ENCODE measurements around the gene RANBP1. TPM values are rescaled to one million over a fixed set of nuclear protein-coding genes. Genes with fewer than 3 reads are reported as not detected.

The RANBP1 gene
- total and polyA plus RNA-seq, 9 of the 15 experiments (the other 6 are each of a cell fraction or from before 2014, with no cell fraction given): 162 to 2,891 (median 1,289) TPM

DNA sequence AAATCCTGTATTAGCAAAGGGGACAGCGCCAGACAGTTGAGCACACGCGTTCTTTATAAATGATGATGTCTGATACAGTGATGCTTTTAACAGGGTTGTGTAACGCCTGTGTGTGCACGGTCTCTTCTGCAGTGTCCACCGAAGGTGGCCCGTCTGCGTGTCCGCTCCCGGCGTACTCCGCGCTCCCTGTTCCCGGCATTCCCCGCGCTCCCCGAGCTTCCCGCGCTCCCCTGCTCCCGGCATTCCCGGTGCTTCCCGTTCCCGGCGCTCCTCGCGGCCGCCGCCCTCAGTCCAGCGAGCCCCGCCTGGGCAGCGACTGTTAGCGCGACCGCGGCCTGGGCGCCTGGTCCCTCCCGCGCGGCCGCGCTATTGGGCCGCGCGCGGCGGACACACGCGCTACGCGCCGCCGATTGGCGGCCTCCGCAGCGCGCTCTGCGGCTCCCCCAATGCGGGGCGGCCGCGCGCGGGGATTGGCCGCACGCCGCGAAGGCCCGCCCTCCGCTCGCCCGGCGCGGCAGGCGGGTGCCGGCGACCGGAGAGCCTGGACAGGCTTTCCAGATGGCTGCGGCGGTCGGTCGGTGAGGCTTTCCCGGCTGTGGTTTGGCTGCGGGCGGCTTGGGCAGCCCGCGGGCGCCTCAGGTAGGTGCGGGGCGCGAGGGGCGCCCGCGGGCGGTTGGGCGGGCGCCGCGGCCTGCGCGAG lies 36.0 kb upstream of the RANBP1 start, which contains the start of gene DGCR8 (continued):
- no peak for TF ChIP-seq HNRNPK (IDR thresholded peaks at IDR 0.05; ENCODE audit: low read depth, low read length, poor library complexity, severe bottlenecking)
- no peak for TF ChIP-seq MCM7 (IDR thresholded peaks at IDR 0.05)
- TF ChIP-seq, protein P1, sequence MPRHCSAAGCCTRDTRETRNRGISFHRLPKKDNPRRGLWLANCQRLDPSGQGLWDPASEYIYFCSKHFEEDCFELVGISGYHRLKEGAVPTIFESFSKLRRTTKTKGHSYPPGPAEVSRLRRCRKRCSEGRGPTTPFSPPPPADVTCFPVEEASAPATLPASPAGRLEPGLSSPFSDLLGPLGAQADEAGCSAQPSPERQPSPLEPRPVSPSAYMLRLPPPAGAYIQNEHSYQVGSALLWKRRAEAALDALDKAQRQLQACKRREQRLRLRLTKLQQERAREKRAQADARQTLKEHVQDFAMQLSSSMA (CRISPR knock-in tag; IDR thresholded peaks at IDR 0.05): no peak
- TF ChIP-seq ZBTB7A (IDR thresholded peaks at IDR 0.05; ENCODE audit: borderline replicate concordance, control insufficient read depth, low read depth, low read length): no peak
- TF ChIP-seq NRF1 (conservative IDR thresholded peaks at IDR 0.05 in 1 of 2, IDR thresholded peaks at IDR 0.05 in 1 of 2): no peak

DNA sequence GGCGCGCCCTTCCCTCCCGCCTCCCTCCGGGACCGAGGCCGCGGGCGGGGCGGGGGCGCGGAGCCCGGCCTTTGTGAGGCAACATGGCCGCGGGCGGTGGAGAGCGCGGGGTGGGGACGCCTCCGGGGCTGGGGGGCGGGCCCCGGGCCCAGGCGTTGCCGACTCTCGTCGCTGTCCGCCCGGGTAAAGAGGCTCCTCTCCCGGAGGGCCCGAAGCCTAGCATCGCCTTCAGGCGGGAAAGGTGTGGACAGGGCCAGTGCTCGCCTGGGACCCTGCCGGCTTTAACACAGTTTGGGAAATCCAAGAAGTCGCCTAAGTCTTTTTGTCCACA lies 35.5 kb upstream of the RANBP1 start:
- Histone ChIP-seq H4K20me1 (replicated peaks; ENCODE audit: control insufficient read depth, insufficient read depth, low read length) (peaks cover 33% of the 10 kb centered on the region), H3K4me2 (ENCODE audit: insufficient read depth, low read length) (peak overlapping the region; percentile 95), H2AFZ (ENCODE audit: low read depth, low read length) (peak overlapping the region; percentile 25), H3K27ac (ENCODE audit: extremely low read depth, low read depth, low read length) (peak overlapping the region; percentile 78), H3K4me1 (replicated peaks in 1 of 2; ENCODE audit: control insufficient read depth in 2 of 2, insufficient read depth in 2 of 2, low read length in 2 of 2) (peaks cover 51 to 71% of the 10 kb centered on the region in 2 experiments), H3K9ac (ENCODE audit: insufficient read depth in 1 of 2, low read depth in 2 of 2, low read length in 2 of 2) (peak overlapping the region; percentile 85 to 96), H3K4me3 (peak overlapping the region; percentile 67), H3K79me2 (ENCODE audit: control insufficient read depth, insufficient read depth, low read length) (peaks cover 55% of the 10 kb centered on the region), H3K9me3 (replicated peaks; ENCODE audit: control insufficient read depth, insufficient read depth, low read depth, low read length) (no peaks in the 10 kb centered on the region), H3K27me3 (ENCODE audit: control insufficient read depth in 2 of 2, insufficient read depth in 2 of 2, low read length in 2 of 2) (no peaks in the 10 kb centered on the region), H3K36me3 (ENCODE audit: control insufficient read depth, insufficient read depth, low read length) (peaks cover 39% of the 10 kb centered on the region), H3K9me1 (ENCODE audit: control insufficient read depth, insufficient read depth, low read length) (peaks cover 16% of the 10 kb centered on the region)
- DNase-seq (ENCODE audit: extremely low read depth in 1 of 4, low spot score in 3 of 4) (peak; percentile 96 to 100 (median 99)), ATAC-seq (peak; percentile 73), FAIRE-seq (no peak)
- ChIA-PET CTCF (ENCODE audit: low intra/inter-chr PET ratio) (interaction anchor here (0.8 kb wide), 1 partner anchor 19 kb away, joined by 4 read pairs; no protein-coding TSS in a partner anchor), POLR2A (interaction anchor here (0.7 to 10.4 kb wide), 18 partner anchors 9 to 307 kb away, joined by 3 to 145 read pairs (median 4); partner anchors contain the start of genes TANGO2 and TRMT2A)
- BruUV-seq (replicated peaks): no TSS peak
- intact Hi-C loops (cut with micrococcal nuclease) (loop anchor here (1.0 to 2.0 kb wide), 3 partner anchors 22 to 55 kb away; partner anchors contain the start of gene TRMT2A), in situ Hi-C loops (cut with MboI) (no loop called here)
- under 1% methylated on average over 34 of the region's 34 CpGs for WGBS (ENCODE audit: insufficient coverage, low coverage, missing lambda C conversion rate)
- 0 out of 2 replicates have a peak, but pooled peaks have one; percentile 58 for TF ChIP-seq ZC3H11A (IDR thresholded peaks at IDR 0.05; ENCODE audit: low read depth, low read length)
- TF ChIP-seq, protein P2, sequence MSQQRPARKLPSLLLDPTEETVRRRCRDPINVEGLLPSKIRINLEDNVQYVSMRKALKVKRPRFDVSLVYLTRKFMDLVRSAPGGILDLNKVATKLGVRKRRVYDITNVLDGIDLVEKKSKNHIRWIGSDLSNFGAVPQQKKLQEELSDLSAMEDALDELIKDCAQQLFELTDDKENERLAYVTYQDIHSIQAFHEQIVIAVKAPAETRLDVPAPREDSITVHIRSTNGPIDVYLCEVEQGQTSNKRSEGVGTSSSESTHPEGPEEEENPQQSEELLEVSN (IDR thresholded peaks at IDR 0.05; ENCODE audit: borderline replicate concordance in 1 of 2, extremely low read depth in 1 of 2, insufficient read depth in 1 of 2, insufficient read length in 1 of 2, low read depth in 1 of 2, low read length in 1 of 2, poor library complexity in 1 of 2, severe bottlenecking in 1 of 2): peak in 1 of 2 experiments; percentile 37
- 0 out of 2 replicates have a peak, but pooled peaks have one; percentile 7 for TF ChIP-seq ZNF384 (IDR thresholded peaks at IDR 0.05; ENCODE audit: low read depth, low read length)
- TF ChIP-seq RBM14 (IDR thresholded peaks at IDR 0.05; ENCODE audit: borderline replicate concordance, insufficient read depth, low read depth, low read length): no peak
- TF ChIP-seq MAFK (IDR thresholded peaks at IDR 0.05; ENCODE audit: low read length): 0 out of 2 replicates have a peak, but pooled peaks have one; percentile 1
- TF ChIP-seq JUN (IDR thresholded peaks at IDR 0.05; ENCODE audit: borderline replicate concordance, low read depth, low read length): peak; percentile 49
- no peak for TF ChIP-seq JUN (CRISPR knock-in tag; IDR thresholded peaks at IDR 0.05; ENCODE audit: borderline replicate concordance)
- TF ChIP-seq YY1 (IDR thresholded peaks at IDR 0.05; ENCODE audit: borderline replicate concordance in 1 of 3, control insufficient read depth in 1 of 3, extremely low read depth in 1 of 3, insufficient read depth in 3 of 3, insufficient read length in 1 of 3, insufficient replicate concordance in 2 of 3, low read depth in 1 of 3, low read length in 2 of 3): peak in 2 of 3 experiments; percentile 75 to 98
- TF ChIP-seq, protein P3, sequence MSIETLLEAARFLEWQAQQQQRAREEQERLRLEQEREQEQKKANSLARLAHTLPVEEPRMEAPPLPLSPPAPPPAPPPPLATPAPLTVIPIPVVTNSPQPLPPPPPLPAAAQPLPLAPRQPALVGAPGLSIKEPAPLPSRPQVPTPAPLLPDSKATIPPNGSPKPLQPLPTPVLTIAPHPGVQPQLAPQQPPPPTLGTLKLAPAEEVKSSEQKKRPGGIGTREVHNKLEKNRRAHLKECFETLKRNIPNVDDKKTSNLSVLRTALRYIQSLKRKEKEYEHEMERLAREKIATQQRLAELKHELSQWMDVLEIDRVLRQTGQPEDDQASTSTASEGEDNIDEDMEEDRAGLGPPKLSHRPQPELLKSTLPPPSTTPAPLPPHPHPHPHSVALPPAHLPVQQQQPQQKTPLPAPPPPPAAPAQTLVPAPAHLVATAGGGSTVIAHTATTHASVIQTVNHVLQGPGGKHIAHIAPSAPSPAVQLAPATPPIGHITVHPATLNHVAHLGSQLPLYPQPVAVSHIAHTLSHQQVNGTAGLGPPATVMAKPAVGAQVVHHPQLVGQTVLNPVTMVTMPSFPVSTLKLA (conservative IDR thresholded peaks at IDR 0.05): no peak

Measured in K562 (cell line).